Middle frontal gyrus (tissue), 1 donor: ENCODE results near the gene RPTOR.

Experiments
- DNase-seq: peaks from one replicate; pipeline ENCODE4 v3.0.0-alpha.2; 2015; ENCODE audit warnings: low spot score; ENCODE audit errors: extremely low spot score

RPTOR gene

DNA sequence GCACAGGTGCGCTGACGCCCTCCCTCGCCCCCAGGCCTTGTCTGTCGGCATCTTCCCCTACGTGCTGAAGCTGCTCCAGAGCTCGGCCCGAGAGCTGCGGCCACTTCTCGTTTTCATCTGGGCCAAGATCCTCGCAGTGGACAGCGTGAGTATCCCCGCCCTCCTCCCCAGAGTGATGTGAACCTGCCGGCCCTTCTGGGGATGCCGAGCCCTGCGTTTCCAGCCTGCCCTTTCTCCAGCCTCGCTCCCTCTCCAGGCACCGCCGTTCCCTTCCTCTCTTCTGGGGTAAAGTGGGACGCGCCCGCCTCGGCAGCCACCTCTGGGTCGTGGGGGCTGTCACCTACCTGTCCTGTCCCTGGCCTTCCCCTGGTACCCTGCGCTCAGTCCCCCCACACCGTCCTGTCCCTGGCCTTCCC, 313.1 kb downstream of the RPTOR start:
- no peak for DNase-seq

DNA sequence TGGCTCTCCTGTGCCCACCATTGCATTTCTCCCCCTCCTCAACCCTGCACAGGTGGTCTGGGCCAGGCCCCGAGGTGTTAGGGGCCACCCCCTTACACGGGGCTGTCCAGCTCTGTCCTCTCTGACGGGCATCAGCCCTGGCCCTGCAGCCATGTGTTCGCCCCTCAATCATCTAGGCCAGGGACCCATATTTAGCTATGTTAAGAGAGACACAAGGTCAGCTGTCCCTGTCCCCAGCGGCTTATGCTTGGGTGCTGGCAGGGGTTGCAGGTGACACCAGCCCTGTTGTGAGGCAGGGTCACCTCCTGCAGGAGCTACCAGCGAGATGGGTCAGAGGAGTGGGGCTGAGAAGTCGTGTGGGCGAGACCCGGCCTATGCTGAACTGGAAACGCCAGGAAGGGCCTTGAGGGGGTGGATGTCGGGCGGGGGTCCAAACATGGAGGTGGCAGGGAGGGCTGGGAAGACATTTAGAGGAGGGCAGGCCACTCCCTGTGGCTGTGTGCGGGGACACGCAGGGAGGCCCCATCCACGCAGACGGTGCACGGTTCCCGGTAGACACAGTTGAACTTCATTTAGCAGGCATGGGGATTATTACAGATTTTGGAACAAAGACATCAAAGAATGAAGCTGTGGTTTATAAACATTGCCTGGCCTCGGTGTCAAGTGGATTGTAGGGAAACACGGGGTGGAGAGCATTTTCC, 313.8 kb downstream of the RPTOR start:
- no peak for DNase-seq

- DNase-seq: no peak
Measured at GRCh38 chr17:80859002-80859941, 314.6 kb downstream of the RPTOR start.

GRCh38 chr17:80860101-80860671, 315.5 kb downstream of the RPTOR start:
- no peak for DNase-seq

- DNase-seq: no peak
Measured at GRCh38 chr17:80860703-80861417, 316.2 kb downstream of the RPTOR start.

DNA sequence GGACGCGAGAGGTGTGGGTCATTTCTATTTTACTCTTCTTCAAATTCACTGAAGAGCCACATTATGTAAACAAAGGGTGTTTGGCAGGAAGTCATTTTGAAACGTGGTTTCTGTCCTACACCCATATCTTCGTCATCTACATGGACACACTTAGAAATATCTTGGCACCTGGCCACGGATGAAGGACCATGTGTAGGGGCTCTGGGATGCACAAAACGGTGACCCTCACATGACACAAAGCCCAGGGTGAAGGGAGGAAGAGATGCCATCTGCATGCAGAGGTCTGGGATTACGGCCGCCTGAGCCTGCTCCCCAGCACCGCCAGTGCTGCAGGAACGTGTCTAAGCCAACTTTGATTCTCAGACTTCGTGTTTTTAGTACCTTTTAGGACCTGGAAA, 316.8 kb downstream of the RPTOR start:
- DNase-seq: no peak

DNA sequence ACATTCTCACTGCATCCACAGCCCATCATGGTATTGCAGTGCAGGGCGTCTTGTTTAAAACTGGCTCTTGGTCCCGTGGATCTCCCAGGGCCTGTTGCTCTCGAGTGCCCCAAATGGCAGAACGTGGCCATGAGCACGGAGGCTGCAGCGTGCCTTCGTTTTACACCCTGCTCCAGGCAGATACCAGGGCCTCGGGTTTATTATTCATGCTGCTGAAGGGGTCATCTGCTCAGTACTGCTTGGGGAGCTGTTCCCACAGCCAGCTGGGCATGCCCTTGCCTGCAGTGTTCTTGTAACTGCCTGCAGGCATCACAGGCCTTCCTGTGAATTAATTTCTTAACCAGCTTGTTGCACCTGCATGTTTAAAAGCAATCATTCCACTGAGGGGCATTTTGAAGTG, 317.3 kb downstream of the RPTOR start:
- DNase-seq: no peak

GRCh38 chr17:80862481-80862961, 317.9 kb downstream of the RPTOR start:
- no peak for DNase-seq

GRCh38 chr17:80862978-80863377, 318.3 kb downstream of the RPTOR start:
- DNase-seq: no peak

GRCh38 chr17:80863626-80864025, 319.0 kb downstream of the RPTOR start:
- DNase-seq: no peak

GRCh38 chr17:80864751-80865150, 320.1 kb downstream of the RPTOR start:
- no peak for DNase-seq

- DNase-seq: peak; percentile 38
Measured at GRCh38 chr17:80866050-80866793, 321.6 kb downstream of the RPTOR start.

DNA sequence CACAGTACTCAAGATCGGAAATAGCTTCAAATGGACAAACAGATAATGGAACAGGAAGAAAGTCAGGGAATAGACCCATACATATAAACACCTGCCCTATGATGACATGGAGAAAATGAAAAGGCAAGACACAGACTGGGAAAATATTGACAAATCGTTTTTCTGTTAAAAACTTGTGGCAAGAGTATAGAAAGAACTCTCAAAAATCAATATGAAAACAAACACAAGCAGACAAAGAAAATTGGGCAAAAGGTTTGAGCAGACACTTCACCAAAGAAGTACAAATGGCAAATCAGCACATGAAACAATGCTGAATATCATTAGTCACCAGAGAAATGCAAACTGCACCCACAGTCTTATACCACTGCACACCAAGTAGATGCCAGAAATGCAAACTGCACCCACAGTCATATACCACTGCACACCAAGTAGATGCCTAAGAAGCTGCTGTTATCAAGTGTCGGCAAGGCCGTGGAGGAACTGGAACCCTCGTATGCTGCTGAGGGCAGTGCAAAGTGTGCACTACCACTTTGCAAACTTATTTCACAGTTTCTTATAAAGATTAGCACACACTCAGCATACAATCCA, 323.5 kb downstream of the RPTOR start:
- DNase-seq: no peak

GRCh38 chr17:80869481-80870145, 325.0 kb downstream of the RPTOR start:
- DNase-seq: no peak

DNA sequence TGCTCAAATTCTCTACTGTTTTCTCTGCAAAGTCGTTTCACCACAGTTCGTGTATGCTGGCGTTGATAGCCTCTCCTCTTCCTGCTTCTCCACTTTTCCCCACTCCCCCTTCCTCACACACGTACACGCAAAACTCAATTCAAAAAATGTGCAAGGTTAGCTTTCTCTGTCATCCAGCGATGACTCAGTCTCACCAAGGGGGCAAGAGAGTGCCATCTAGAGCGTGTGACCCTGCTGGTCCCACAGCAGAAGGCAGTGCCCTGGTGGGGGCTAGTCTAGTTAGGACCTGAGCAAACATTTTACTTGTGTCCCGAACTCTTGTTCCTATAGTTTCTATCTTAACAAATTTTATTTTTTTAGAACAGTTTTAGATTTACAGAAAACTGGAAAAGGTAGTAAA, 325.8 kb downstream of the RPTOR start:
- DNase-seq: no peak

- no peak for DNase-seq
Measured at GRCh38 chr17:80871341-80871740, 326.7 kb downstream of the RPTOR start.

DNA sequence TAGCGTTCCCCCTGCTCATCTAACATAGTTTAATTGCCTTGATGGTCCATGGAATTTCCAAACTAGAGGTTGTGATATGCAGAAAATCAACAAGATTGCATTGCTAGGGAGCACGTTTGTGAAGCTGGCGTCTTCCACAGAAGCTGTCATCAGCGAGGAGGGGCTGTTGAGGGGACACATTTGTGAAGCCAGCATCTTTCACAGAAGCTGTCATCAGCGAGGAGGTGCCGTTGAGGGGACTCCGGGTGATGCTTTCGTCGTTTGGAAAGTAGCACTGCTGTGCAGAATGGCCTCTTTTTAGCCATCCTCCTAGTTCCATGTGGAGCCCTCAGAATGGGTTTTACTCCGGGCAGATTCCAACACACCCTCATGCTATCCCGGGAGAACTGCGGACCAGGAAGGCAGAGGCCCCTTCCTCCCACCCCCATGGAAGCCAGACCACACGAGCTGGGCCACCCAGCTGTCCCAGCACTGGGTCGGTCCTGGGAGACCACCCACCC, 327.4 kb downstream of the RPTOR start:
- no peak for DNase-seq

DNA sequence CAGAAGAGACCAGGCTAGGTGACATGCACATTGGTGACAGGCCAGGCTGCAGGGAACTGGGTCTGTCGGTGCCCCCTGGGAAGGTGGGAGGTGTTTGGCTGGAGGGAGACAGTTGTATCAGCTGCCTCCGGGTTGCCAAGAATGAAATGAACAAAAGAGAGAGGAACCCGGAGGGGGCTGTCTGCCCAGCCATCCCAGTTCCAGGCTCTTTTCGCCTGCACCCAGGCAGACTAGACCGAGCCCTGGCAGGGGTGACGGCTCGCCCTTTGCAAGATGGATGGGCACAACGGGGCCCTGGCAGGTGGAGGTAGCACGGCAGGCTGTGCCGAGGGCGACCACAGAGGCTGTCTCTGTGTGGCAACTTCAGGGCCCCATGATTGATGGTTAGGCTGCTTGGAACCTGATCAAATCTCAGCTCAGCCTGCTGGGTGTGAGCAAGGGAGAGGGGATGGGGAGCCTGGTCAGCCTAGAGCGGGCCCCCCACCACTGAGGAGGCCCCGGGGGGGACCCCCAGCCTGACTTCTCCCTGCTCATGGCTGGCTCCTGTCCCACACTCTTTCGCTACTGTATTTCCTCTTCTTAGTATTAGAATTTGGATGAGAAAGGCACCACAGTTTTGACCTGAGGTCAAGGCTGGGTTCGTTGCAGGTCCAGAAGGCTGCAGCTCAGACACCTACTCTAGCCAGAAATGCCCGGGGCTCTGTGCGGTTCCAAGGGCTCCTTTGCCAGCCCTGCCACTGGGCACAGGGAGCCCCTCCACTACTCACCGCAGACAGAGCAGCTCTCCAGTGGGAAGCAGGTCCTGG, 328.1 kb downstream of the RPTOR start:
- no peak for DNase-seq
